ENCODE measurements around the gene RAB40C. TPM values are rescaled to one million over a fixed set of nuclear protein-coding genes. Genes with fewer than 3 reads are reported as not detected.

RAB40C gene
- total RNA-seq, 2 donors from 2014 or later, result 9.9 to 13.5 TPM

DNA sequence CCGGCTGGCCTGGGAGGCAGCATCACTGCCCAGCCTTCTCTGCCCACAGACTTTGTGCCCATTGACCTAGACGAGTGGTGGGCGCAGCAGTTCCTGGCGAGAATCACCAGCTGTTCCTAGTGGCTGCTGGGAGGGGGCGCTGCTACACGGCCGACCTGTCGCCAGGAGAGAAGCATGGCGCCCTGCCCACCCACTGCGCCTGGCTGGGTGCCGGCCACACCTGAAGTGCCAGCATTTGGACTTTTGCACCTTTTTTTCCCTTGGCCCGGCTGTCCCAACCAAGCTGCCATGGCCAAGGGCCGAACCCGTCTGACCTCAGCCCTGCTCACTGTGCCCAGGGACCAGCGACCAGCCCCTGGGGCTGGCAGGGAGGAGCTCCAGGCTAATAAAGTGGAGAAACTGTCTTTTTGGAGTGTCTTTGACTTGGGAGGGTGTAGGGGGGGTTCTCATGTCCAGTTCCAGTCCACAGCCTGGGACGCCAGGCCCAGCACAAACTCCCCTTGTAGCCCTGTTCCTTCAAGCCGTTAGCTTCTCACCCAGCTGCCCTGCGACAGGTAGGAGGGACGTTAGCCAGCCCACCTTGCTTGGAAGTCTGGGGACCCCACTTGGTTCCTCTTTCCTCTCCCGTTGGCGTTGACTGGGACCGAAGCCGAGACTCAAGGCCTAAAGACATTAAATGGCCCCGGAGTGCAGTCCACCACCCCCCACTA, 58.4 kb downstream of the RAB40C start:
- intact Hi-C loops (cut with DNase I), result no loop called here
- no peak for ATAC-seq
- DNase-seq, result no peak

DNA sequence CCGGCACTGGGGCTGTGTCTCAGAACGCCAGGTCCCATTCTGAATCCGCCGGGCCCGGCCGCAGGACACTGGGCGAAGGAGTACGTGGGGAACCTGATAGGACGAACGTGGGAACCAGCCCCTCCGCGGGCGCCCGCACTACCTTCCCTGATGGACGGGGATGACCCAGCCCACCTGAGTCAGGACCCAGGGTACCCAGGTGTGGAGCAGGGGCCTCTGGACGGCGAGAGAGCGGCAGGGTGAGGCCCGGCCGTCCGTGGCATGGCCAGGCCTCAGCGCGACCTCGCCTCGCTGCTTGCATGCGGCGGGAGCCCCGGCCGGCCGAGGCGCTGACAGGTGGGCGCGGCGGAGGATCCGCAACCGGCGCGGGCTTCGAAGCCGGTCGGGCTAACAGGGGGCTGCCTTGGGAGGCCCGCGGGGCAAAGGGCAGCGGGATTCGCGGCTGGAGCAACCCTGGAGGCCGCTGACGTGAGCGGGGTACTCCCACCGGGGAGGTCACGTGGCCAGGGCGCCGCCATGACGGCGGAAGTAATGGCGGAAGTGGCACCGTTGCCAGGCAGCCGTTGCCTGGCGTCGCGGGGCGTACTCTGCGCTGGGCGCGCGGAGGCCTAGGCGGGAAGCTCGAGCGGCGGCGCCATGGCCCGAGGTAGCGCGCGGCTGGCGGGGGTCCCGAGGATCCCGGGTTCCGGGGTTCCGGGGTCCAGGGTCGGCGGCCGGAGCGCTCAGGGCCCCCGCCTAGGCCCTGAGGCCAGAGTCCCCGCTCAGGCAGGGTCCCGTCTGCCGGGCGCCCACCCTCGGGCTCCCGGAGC, 59.1 kb downstream of the RAB40C start, which contains the start of gene WDR90:
TSS of gene WDR90 (plus strand) at position 585 of the 809 bp plus-strand sequence. CDS start at position 637, 52 bp downstream.
- DNase-seq (peak; percentile 97), ATAC-seq (peak; percentile 93 to 94)
- intact Hi-C loops (cut with DNase I), result no loop called here

DNA sequence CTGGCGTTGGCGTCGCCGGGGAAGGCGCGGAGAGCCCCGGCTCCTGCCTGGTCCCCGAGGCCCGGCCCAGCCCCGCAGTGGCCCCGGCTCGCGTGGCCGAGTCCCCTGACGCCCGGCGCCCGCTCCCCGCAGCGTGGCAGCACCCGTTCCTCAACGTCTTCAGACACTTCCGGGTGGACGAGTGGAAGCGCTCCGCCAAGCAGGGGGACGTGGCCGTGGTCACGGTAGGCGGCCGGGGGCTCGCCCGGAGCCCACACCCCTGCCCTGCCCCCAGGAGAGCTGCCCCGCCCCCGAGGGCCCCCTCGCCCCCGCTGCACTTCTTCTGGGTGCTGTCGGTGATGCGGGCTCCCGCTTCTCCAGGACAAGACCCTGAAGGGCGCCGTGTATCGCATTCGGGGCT, 59.8 kb downstream of the RAB40C start:
- ATAC-seq (peak; percentile 1 to 2), DNase-seq (no peak)
- intact Hi-C loops (cut with DNase I), result no loop called here

DNA sequence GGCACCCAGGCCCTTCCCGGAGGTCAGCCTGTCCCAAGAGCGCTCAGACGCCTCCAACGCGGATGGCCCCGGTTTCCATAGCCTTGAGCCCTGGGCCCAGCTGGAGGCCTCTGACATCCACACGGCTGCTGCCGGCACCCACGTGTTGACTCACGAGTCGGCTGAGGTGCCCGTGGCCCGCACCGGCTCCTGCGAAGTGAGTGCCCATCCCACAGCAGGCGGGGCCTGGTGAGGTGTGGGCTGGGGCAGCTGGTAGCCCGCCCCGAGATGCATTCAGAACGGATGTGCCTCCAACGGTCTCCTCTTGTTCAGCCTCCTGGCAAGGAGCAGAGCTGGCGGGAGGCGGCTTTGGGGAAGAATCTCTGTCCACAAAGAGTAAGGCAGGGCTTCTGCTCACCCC, 62.0 kb downstream of the RAB40C start:
- ATAC-seq, result no peak
- no peak for DNase-seq
- intact Hi-C loops (cut with DNase I), result no loop called here

DNA sequence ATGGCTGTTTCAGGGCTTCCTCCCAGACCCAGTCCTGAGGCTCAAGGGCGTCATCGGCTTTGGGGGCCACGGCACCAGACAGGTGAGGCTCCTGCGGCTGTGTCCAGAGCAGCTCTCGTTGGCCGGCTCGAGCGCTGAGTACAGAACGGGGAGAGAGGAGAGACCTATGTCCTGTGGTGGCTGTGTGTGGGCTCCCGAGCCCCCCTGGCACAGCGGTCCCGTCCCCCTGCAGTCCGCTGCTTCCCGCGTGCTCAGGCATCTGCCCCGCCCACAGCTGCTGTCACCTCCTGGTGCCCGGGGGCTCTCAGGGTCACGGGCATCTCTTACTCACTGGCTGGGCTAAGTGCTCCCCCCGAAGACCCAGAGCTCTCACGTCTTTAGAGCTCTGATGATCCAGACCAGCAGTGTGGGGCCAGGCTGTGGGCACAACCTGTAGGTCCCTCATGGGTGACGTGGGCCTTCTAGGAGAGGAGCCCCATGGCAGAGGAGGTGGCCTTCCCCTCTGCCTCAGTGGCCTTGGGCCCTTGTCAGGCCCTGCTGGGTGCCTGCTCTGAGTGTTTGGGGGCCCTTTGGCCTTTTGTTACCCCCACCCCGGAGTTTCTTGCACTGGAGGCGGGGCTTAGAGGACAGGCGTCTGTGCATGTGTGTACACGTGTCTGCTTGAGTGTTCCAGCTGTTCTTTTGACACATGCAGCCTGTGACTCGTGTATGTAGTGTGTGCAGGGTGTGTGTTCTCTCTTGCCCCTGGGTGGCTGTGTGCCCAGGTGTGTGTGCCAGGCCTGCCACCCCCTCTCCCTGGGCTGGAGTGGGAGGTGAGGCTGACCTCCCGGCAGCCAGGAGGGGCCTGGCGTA, 62.8 kb downstream of the RAB40C start:
- intact Hi-C loops (cut with DNase I), result no loop called here
- no peak for ATAC-seq

DNA sequence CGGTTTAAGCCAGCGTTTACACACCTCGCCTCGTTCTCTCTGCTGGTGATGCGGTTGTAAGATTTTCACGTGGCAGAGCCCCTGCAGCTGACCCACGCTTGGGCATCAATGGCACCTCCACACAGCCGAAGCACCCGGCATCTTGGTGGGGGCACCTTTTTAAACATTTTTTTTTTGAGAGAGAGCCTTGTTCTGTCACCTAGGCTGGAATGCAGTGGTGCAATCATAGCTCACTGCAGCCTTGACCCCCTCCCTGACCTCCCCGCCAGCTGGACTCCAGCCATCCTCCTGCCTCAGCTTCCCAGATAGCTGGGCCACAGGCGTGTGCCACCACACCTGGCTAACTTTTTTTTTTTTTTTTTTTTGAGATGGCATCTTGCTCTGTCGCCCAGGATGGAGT, 64.2 kb downstream of the RAB40C start:
- DNase-seq, result no peak
- intact Hi-C loops (cut with DNase I), result no loop called here
- ATAC-seq, result no peak

More for the DNA sequence above, 62.8 kb downstream of the RAB40C start:
- no peak for DNase-seq

DNA sequence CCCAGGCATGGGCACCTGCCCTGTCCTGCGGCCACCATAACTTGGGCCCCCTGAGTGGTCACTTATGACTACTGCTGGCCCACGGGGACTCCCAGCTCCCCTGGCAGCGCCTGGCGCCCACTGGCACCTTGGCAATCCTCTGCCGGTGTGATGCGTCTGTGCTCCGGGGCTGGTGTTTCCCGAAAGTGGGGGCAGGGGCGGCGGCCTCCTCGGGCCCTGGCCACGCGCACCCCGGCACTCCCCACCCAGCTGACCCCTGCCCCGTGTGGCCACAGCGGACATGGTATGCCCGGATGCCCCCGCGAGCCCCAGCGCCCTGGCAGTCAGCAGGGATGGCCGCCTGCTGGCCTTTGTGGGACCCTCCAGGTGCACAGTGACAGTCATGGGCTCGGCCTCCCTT, 67.6 kb downstream of the RAB40C start:
- no peak for ATAC-seq
- intact Hi-C loops (cut with DNase I), result no loop called here

DNA sequence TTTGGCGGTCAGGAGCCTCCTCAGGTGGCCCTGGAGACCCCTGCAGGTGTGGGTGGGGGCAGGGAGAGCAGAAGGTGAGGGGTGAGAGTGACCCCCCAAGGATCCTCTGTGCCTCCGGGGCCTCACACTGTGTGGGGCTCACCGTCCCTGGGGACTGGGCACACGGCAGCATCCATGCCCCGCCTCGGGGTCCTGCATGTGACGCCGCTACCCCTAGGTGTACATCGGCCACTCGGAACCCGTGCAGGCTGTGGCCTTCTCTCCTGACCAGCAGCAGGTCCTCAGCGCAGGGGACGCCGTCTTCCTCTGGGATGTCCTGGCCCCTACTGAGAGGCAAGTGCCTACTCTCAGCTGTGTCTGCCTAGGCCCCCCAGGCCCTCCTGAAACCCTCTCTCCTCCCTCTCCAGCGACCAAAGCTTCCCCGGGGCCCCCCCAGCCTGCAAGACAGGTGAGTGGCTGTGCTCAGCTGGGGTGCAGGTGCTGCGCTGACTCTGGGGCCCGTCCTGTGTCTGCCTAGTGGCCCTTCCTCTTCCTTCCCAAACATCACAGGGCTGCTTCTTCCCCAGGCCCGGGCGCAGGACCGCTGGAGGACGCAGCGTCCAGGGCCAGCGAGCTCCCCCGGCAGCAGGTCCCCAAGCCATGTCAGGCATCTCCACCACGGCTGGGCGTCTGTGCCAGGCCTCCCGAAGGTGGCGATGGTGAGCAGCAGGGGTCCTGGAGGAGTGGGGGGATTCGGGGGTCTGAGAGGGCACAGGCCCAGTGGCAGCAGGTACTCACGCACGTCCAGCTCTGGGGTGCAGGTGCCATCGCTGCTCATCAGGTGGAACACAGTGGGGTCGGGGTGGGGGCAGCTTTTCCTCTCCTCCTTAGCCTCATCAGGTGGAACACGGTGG, 69.1 kb downstream of the RAB40C start:
- intact Hi-C loops (cut with DNase I), result no loop called here
- DNase-seq (no peak), ATAC-seq (no peak)

More for the DNA sequence above, 67.6 kb downstream of the RAB40C start:
- no peak for DNase-seq

DNA sequence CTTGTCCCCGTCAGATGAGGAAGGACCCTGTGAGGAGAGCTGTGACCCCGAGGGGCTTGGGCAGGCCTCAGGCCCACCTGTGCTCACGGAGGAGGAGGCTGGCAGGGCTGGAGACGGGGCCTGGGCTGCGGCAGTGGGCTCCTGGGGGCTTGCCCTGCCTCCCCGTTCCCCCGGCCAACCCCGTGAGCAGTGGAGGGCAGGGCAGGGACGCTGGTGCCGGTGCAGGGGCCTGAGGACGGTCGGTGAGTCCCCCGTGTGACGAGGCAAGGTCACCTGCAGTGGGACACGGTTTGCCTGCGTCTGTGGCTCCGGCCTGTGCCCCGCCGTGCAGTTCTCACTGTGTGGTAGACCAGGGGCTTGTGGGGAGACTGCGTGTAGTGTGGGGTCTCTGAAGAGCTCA, 69.8 kb downstream of the RAB40C start:
- ATAC-seq (no peak), DNase-seq (no peak)
- intact Hi-C loops (cut with DNase I), result loop anchor here in 1 of 2 donors (5.0 kb wide), 1 partner anchor 87 kb away; no protein-coding TSS in a partner anchor

DNA sequence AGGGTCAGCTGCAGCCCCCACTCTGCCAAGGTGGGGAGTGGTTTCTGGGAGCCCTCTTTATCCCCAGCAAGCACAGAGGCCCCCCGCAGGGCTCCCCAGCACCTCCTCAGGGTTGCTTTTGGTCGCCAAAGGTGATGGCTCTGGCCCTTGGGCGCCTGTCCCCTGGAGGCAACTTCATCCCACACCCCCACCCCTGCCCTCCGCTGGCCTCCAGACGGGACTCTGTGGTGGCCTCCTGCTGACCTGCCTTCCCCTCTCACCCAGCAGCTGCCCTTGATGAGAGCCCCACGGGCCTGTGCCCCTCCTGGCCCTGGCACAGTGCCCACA, 70.2 kb downstream of the RAB40C start:
- ATAC-seq, result peak in 1 of 2 donors; percentile 1
- intact Hi-C loops (cut with DNase I), result loop anchor here in 1 of 2 donors (5.0 kb wide), 1 partner anchor 88 kb away; no protein-coding TSS in a partner anchor

DNA sequence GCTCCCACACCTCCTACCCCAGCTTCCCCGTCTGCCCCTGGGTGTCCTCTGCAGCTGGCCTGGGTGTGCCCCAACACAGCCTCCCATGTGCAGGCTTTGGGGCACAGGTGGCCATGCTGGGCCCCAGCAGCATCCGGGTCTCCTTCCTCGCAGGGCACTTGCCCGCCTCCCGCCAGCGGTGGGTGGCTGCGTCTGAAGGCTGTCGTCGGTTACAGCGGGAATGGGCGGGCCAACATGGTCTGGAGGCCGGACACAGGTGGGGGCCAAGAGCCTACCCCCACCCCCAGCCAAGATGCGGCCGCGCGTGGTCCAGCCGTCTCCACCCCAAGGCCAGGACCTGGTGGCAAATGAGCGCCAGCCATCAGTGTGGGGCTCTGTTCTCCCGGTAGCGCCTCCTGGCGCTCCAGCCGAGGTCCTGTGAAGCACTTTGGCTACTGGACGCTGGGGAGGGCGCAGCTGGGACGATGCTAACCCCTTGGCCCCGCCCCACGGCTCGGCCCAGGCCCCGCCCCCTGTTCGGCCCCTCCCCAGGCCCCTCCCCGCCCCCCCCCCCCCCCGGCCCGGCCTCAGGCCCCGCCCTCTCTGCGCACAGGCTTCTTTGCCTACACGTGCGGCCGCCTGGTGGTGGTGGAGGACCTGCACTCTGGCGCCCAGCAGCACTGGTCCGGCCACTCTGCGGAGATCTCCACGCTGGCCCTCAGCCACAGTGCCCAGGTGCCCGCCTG, 70.8 kb downstream of the RAB40C start:
- peak; percentile 92 for DNase-seq
- ATAC-seq, result peak; percentile 79 to 90
- intact Hi-C loops (cut with DNase I), result loop anchor here in 1 of 2 donors (5.0 kb wide), 1 partner anchor 88 kb away; no protein-coding TSS in a partner anchor

More for the DNA sequence above, 70.2 kb downstream of the RAB40C start:
- DNase-seq, result no peak

DNA sequence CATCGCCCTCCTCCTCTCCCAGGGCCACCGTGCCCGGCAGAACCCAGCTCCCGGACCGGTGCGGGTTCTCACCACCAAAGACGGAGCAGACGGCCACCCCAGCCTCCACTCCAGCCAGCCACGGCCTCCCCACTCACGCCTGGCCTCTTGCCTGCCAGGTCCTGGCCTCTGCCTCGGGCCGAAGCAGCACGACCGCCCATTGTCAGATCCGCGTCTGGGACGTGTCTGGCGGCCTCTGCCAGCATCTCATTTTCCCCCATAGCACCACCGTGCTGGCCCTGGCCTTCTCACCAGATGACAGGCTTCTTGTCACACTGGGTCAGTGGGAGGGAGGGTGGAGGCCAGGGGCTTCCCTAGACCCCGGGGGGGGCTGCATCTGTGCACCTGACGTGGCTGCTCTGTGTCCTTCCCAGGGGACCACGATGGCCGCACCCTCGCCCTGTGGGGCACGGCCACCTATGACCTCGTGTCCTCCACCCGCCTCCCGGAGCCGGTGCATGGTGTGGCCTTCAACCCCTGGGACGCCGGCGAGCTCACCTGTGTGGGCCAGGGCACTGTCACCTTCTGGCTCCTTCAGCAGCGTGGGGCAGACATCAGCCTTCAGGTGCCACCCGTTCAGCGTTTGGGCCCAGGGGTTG, 71.4 kb downstream of the RAB40C start:
- intact Hi-C loops (cut with DNase I), result loop anchor here in 1 of 2 donors (5.0 kb wide), 1 partner anchor 89 kb away; no protein-coding TSS in a partner anchor
- ATAC-seq, result no peak
- DNase-seq, result no peak

DNA sequence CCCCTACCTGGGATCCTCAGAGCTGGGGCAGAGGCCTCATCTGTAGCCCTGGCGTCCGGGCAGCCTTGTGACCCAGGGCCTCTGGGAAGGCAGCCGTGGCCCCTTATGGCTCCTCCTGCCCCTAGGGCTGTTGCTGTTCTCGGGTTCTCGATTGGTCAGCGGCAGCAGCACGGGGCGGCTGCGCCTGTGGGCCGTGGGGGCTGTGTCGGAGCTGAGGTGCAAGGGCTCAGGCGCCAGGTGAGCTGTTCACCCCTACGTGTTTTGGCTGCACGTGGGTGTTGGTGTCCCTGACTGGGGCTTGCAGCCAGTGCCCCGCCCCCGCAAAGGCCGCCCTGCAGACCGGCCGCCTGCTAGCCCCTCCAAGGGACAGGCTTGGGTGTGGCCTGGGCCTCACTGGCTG, 72.2 kb downstream of the RAB40C start:
- DNase-seq (no peak), ATAC-seq (no peak)
- intact Hi-C loops (cut with DNase I), result loop anchor here in 1 of 2 donors (5.0 kb wide), 1 partner anchor 90 kb away; no protein-coding TSS in a partner anchor

DNA sequence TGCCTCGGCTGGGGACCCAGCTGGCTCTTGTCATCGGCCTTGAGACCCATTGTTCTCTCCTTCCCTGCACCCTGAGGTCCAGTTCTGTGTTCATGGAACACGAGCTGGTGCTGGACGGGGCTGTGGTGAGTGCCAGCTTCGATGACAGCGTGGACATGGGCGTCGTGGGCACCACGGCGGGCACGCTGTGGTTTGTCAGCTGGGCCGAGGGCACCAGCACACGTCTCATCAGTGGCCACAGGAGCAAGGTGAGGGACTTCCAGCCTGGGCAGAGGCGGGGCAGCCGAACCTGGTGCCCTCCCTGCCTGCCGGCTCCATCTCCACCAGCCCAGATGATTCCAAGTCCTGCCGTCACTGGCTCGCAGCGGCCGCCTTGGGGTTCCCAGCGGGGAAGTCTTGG, 72.7 kb downstream of the RAB40C start:
- DNase-seq (no peak), ATAC-seq (no peak)
- intact Hi-C loops (cut with DNase I), result loop anchor here in 1 of 2 donors (5.0 kb wide), 1 partner anchor 90 kb away; no protein-coding TSS in a partner anchor

DNA sequence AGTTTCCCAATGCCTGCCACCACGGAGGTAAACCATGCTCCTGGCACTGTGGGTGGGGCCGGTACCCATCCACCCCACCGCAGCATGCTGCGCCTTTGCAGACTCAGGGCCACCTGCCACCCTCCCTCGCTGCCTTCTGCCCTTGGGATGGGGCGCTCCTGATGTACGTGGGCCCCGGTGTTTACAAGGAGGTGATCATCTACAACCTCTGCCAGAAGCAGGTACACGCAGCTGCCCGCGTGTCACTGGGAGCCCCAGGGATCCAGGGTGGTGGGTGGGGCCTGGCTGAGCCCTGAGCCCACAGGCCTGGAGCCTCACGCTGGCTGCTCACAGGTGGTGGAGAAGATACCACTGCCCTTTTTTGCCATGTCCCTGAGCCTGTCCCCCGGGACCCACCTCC, 76.7 kb downstream of the RAB40C start:
- intact Hi-C loops (cut with DNase I), result loop anchor here in 1 of 2 donors (5.0 kb wide), 1 partner anchor 84 kb away; no protein-coding TSS in a partner anchor
- ATAC-seq, result no peak
- no peak for DNase-seq

DNA sequence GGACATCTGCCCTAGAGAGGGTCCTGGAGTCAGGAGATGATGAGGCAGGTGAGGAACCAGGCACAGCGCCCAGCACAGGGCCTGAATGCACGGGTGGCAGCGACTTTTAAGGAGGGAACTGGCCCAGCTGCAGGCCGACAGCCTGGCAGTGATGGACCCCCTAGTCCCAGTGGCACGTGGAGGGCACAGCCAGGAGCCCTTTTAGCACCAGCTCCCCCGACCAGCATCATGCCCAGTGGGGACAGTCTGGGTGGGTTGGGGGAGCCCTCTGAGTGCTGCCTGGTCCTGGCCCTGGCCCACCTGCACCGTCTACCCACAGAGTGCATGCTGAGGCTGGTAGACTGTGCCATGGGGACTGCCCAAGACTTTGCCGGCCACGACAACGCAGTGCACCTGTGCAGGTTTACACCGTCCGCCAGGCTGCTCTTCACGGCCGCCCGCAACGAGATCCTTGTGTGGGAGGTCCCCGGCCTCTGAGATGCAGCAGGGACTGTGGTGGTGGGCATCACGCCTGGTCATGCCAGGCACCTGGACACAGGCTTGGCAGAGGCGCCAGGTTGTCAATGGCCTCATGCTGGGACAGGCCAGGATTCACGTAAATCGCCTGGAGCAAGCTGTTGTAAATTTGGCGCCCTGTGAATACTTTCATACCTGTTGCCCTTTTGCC, 77.4 kb downstream of the RAB40C start:
- ATAC-seq (no peak), DNase-seq (no peak)
- intact Hi-C loops (cut with DNase I), result loop anchor here in 1 of 2 donors (5.0 kb wide), 1 partner anchor 85 kb away; no protein-coding TSS in a partner anchor
